Activated naive CD8-positive, alpha-beta T cell treated with anti-CD3 and anti-CD28 coated beads for 36 hours (primary cell): ENCODE results near the gene LAMA3. TPM values are rescaled to one million over a fixed set of nuclear protein-coding genes. Genes with fewer than 3 reads are reported as not detected.

ENCODE experiments used
- DNase-seq: peaks from one replicate; pipeline ENCODE4 v3.0.0; 2021
- H3K27ac Mint-ChIP-seq: one replicate; pipeline ENCODE4 v1.8.0; 2022; ENCODE audit warnings: mild to moderate bottlenecking, moderate library complexity, mixed read lengths
- H3K27me3 Mint-ChIP-seq: one replicate; pipeline ENCODE4 v1.8.0; 2022; ENCODE audit warnings: mild to moderate bottlenecking, mixed read lengths
- H3K36me3 Mint-ChIP-seq: one replicate; pipeline ENCODE4 v1.8.0; 2021; ENCODE audit warnings: mild to moderate bottlenecking, mixed read lengths
- H3K4me1 Mint-ChIP-seq: one replicate; pipeline ENCODE4 v1.8.0; 2021; ENCODE audit warnings: mixed read lengths
- H3K4me3 Mint-ChIP-seq: one replicate; pipeline ENCODE4 v1.8.0; 2022; ENCODE audit warnings: mild to moderate bottlenecking, moderate library complexity, mixed read lengths
- H3K9me3 Mint-ChIP-seq: one replicate; pipeline ENCODE4 v1.8.0; 2022; ENCODE audit warnings: mixed read lengths
- total RNA-seq, 2 experiments: library from RNA; stranded (reverse); gene quantifications; one replicate each; pipeline ENCODE4 v1.2.3, GENCODE V29; 2021

Gene LAMA3
- total RNA-seq, 2 experiments from 2014 or later: 0.31 to 0.42 TPM

DNA sequence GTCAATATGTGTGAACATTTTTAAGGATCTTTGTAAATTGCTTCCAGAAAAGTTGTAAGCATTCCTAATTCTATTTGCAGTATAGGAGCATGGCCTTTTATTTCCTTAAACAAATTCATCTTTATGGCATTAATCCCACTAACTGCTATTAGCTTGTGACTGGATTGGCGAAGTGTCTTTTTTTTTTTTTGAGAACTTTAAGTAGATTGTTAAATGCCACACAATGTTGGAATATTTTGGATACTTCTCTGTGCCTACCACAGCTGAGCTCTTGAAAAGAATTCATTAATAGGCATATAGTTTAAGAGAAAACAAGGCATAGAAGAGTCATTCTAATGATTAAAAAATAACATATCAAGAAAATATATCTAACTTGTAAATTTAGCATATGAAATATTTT is 129.7 kb downstream of the LAMA3 start:
- H3K27me3 Mint-ChIP-seq: no peaks in the 10 kb centered on the region
- no peaks in the 10 kb centered on the region for H3K36me3 Mint-ChIP-seq
- H3K4me1 Mint-ChIP-seq: no peaks in the 10 kb centered on the region
- H3K9me3 Mint-ChIP-seq: no peaks in the 10 kb centered on the region
- DNase-seq: no peak
- H3K4me3 Mint-ChIP-seq: no peak overlapping the region
- no peak overlapping the region for H3K27ac Mint-ChIP-seq

DNA sequence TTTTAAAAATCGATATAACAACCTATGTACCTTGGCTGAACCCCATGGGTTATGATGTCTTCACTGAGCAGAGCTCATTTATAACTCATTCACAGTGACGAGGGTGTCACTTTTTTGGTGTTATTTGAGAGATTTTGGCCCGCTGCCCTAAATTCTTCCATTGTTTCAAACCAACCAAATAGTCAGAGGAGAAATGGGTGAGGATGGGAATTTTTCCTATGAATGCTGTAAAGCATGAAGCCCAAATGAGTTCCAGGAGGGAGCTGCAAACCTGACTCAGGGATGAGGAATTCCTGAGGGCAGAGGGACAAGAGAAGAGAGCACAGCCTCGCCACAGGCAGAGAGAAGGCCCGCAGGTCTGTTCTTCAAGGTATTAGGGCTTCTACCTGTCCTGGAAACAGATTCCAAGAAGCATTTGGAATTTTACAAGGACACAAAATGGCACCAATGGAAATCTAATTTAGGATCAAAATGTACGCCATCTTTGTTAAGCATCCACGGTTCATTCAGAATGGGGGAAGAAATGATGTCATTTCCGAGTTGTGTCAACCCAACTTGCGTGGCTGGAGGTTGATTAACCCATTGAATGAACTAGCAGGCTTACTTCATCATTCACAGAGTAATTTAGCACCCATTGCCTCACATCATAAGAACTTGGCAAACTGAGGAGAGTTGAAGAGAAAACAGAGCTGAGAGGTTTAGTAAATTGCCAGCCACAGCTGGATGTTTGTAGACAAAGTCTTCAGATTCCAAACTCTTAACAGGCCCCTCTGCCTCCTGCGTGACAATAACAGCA is 133.5 kb downstream of the LAMA3 start:
- H3K27me3 Mint-ChIP-seq: no peaks in the 10 kb centered on the region
- peaks cover 24% of the 10 kb centered on the region for H3K4me1 Mint-ChIP-seq
- no peak for DNase-seq
- no peak overlapping the region for H3K4me3 Mint-ChIP-seq
- no peak overlapping the region for H3K27ac Mint-ChIP-seq
- H3K9me3 Mint-ChIP-seq: no peaks in the 10 kb centered on the region
- H3K36me3 Mint-ChIP-seq: no peaks in the 10 kb centered on the region

DNA sequence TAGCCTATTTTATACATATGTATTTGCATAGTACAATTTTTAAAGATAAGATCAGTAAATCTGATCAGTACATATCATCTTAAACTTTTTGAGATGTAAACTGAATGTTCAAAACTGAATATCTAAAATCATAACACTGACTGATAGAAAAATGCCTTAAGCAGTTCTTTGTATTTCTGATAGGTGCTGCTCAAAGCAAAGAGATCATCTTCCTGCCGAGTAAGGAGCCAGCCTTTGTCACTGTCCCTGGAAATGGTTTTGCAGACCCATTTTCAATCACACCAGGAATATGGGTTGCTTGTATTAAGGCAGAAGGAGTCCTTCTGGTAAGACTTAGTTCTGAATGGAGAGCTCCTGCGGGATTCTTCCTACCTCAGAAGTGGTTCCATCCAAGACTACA is 135.0 kb downstream of the LAMA3 start:
- Mint-ChIP-seq H3K36me3 (no peaks in the 10 kb centered on the region), H3K9me3 (no peaks in the 10 kb centered on the region), H3K27me3 (no peaks in the 10 kb centered on the region), H3K4me3 (no peak overlapping the region), H3K4me1 (peaks cover 34% of the 10 kb centered on the region), H3K27ac (no peak overlapping the region)
- no peak for DNase-seq

DNA sequence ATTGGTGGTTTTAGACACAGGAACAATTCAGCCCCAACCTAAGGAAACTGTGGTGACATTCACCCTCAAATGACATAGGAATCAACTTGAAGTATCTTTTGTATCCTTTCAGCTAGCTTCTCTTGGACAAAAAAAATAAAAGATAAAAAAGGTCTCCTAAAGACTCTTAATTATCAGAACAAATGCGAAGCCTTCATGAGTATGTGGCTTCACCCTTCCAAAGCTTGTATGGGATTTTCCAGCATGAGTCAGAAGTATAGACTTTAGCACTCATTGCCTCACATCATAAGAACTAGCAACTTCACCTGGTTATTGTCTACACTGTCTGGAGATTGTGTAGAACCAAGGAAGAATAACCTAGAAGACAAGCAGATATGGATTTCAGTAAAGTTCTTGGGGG is 135.4 kb downstream of the LAMA3 start:
- H3K36me3 Mint-ChIP-seq: no peaks in the 10 kb centered on the region
- H3K9me3 Mint-ChIP-seq: no peaks in the 10 kb centered on the region
- H3K4me1 Mint-ChIP-seq: peaks cover 35% of the 10 kb centered on the region
- no peak for DNase-seq
- H3K4me3 Mint-ChIP-seq: no peak overlapping the region
- H3K27ac Mint-ChIP-seq: no peak overlapping the region
- H3K27me3 Mint-ChIP-seq: no peaks in the 10 kb centered on the region

DNA sequence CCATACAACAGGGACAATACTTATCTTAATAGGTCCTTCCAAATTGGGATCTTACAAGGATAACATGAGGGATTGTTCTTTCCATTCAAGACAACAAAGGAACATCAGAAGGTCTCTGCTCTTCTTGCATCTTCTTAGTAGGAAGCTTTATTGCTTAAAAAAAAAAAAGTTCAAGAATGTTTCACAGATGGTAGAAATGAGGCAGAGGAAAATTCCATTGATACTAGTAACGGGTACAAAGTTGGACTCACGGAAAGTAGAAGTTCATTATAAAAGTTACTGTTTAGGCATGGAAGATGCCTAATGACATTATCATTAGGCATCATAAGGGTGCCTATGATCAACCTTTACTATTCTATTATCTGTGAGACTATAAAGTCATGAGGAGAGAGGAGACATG is 136.2 kb downstream of the LAMA3 start:
- no peak overlapping the region for H3K4me3 Mint-ChIP-seq
- H3K27ac Mint-ChIP-seq: no peak overlapping the region

DNA sequence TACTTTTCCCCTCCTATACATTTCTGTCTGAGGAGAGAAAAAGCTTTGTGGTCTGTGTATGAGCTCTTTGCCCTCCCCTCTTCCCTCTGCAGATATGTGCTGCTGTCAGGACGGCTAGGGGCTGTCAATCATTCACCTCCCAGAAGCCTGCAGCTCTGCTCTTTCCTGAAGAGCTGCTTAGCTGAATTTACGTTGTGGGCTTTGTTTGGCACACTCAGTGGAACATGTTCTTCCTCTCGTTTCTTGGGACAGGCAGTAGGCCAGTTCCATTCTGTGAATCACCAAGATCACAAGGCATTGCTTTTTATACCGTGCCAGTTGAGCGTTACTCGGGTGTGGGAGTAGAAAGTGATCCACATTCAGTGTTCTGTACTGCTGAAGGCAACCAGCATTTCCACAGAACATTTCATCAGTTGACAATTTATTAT is 136.7 kb downstream of the LAMA3 start:
- Mint-ChIP-seq H3K9me3 (no peaks in the 10 kb centered on the region), H3K27me3 (no peaks in the 10 kb centered on the region), H3K36me3 (no peaks in the 10 kb centered on the region), H3K4me1 (peaks cover 35% of the 10 kb centered on the region), H3K27ac (peak overlapping the region; percentile 10), H3K4me3 (no peak overlapping the region)
- DNase-seq: peak; percentile 15

More for the DNA sequence above, 136.2 kb downstream of the LAMA3 start:
- peaks cover 35% of the 10 kb centered on the region for H3K4me1 Mint-ChIP-seq
- no peak for DNase-seq
- no peaks in the 10 kb centered on the region for H3K27me3 Mint-ChIP-seq
- no peaks in the 10 kb centered on the region for H3K9me3 Mint-ChIP-seq
- no peaks in the 10 kb centered on the region for H3K36me3 Mint-ChIP-seq

DNA sequence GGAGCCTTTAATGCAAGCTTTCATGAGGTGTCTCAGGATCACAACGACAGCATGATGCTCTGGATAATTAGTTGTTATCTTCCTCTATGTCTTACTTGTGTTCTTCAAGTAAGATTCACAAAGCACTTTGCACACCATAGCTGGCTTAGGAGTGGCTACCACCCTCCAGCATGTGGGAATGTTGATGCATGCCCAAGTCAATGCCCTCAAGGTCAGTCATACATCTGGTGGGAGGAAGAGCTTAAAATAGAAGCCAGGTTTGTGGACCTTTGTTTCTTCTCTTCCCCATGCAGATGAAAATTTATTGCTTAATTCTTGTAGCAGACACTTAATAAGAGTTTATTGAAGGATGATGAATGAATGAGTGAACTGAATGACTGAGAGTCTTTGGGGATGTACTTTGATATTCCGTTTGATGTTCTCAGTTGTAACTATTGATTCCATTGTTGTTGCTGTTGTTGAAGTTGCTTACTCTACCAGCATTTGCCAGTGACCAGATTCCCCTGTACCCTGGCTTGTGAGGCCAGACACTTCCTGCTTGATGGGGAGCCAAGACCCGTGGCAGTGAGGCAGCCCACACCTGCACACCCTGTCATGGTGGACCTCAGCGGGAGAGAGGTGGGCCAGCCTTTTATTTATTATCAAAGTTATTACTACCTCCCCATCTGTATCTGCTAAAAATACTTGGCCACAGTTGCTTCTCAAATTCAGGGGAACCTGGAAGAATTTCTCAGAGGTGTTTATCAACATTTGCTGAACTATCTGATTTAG is 137.8 kb downstream of the LAMA3 start:
- Mint-ChIP-seq H3K27ac (no peak overlapping the region), H3K9me3 (no peaks in the 10 kb centered on the region), H3K36me3 (no peaks in the 10 kb centered on the region), H3K4me3 (no peak overlapping the region), H3K4me1 (peaks cover 35% of the 10 kb centered on the region), H3K27me3 (no peaks in the 10 kb centered on the region)
- DNase-seq: no peak

DNA sequence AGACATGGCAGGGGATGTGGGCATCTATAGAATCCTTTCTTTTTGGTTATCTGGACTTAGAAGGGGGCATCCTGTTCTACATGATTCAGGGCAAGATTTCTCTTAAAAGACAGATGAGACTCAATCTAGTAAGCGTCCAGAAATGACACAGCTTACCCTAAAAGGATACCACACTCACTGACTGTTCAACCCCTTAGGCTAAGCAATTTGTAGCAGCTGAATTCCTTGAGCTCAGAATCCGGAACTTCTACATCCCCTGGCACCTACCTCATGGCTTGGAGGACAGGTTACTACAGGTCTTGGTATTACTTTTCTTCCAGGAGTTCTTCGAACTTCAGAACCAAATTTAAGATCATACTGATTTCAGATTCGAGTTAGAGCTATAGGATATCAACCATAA is 138.4 kb downstream of the LAMA3 start:
- Mint-ChIP-seq H3K27ac (no peak overlapping the region), H3K4me1 (peaks cover 35% of the 10 kb centered on the region), H3K36me3 (no peaks in the 10 kb centered on the region), H3K4me3 (no peak overlapping the region), H3K27me3 (no peaks in the 10 kb centered on the region), H3K9me3 (no peaks in the 10 kb centered on the region)
- DNase-seq: no peak

DNA sequence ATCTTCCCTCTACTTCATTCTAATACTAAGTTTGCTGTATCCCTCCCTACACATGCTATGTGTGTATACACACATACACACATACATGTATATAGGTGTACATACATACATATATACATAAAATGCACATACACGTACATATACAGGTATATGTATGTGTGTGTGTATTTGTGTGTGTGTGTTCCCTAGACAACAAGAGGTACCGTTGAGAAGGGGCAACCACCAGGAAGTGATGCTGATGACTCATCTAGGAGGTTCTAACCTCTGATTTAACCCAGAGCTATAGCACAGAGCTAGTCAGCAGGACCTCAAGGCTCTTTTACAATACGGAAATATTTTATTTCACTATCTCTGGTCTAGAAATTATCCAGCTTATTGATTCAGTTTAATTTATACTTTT is 139.2 kb downstream of the LAMA3 start:
- peak; percentile 33 for DNase-seq
- Mint-ChIP-seq H3K4me3 (no peak overlapping the region), H3K9me3 (no peaks in the 10 kb centered on the region), H3K27ac (no peak overlapping the region), H3K27me3 (no peaks in the 10 kb centered on the region), H3K4me1 (peaks cover 35% of the 10 kb centered on the region), H3K36me3 (no peaks in the 10 kb centered on the region)

DNA sequence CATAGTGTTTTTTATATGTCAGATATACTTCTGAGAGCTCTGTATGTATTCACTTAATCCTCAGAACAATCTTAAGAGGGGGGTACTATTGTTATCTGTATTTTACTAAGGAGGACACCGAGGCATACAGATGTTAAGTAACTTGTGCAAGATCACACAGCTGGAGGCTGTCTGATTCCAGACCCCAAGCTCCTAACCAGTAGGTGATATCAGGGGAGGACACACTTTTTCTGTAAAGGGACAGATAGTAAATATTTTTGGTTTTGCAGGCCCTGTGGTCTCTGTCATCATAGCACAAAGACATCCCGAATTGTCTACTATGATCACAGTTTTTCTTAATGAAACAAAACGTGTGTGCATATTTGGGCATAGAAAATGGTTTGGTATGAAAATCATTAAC is 143.7 kb downstream of the LAMA3 start:
- H3K4me3 Mint-ChIP-seq: no peak overlapping the region
- H3K4me1 Mint-ChIP-seq: peaks cover 11% of the 10 kb centered on the region
- H3K27ac Mint-ChIP-seq: no peak overlapping the region
- no peak for DNase-seq
- no peaks in the 10 kb centered on the region for H3K36me3 Mint-ChIP-seq
- no peaks in the 10 kb centered on the region for H3K9me3 Mint-ChIP-seq
- no peaks in the 10 kb centered on the region for H3K27me3 Mint-ChIP-seq

DNA sequence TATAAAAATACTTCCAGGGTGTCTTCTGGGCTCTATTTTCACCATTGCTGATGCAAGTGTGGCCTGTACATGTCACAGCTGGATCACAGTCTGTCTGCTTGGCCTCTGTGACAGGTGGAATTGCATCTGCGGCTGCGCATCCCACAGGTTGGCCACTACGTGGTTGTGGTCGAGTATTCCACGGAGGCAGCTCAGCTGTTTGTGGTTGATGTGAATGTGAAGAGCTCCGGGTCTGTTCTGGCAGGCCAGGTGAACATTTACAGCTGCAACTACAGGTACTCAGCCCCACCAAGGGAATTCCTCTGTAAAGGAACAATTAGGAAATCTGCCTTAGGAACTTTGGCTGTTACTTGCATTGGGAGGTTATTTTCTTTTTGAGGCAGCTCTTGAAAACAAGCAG is 144.5 kb downstream of the LAMA3 start:
- Mint-ChIP-seq H3K4me1 (peaks cover 7% of the 10 kb centered on the region), H3K4me3 (no peak overlapping the region), H3K27ac (no peak overlapping the region), H3K27me3 (no peaks in the 10 kb centered on the region), H3K36me3 (no peaks in the 10 kb centered on the region), H3K9me3 (no peaks in the 10 kb centered on the region)
- no peak for DNase-seq

DNA sequence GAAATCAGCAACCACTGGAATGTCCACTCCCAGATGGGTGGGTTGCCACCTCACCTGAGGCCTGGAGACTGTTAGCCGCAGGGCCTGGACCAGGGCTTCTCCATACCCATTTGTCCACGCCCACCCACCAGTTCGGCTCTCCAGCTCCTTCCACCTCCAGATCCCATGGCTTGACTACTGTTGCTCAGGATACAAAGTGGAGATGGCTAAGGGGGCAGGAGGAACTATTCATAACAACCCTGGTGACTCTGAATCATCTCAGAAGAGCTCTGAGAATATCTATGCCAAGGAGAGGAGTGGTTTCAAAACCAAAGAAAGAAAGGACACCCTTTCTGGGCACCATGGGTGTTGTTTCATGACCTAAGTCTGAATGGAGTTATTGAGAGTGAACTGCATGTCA is 145.8 kb downstream of the LAMA3 start:
- Mint-ChIP-seq H3K9me3 (no peaks in the 10 kb centered on the region), H3K4me1 (peaks cover 6% of the 10 kb centered on the region), H3K27ac (no peak overlapping the region), H3K27me3 (no peaks in the 10 kb centered on the region), H3K4me3 (no peak overlapping the region), H3K36me3 (no peaks in the 10 kb centered on the region)
- DNase-seq: no peak

DNA sequence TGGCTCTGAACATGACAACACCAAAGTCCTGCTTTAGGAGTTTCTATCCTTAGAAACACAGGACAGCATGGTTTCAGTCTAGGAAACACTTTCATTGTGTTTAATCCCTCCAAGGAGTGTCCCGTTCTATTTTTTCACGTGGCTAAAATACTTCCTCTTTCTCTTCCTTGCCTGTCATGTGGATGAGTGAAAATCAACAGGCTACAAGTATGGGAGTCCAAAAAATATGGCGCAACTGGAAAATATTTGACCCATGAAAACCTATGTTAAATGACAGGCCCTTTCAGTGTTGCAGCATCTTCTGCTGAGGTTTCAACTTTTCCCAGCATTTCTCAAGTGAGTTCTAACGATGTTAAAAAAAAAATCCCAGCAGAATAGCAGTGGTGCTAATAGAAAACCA is 146.3 kb downstream of the LAMA3 start:
- H3K27me3 Mint-ChIP-seq: no peaks in the 10 kb centered on the region
- peaks cover 6% of the 10 kb centered on the region for H3K4me1 Mint-ChIP-seq
- no peak overlapping the region for H3K27ac Mint-ChIP-seq
- no peak for DNase-seq
- no peaks in the 10 kb centered on the region for H3K9me3 Mint-ChIP-seq
- no peak overlapping the region for H3K4me3 Mint-ChIP-seq
- no peaks in the 10 kb centered on the region for H3K36me3 Mint-ChIP-seq

DNA sequence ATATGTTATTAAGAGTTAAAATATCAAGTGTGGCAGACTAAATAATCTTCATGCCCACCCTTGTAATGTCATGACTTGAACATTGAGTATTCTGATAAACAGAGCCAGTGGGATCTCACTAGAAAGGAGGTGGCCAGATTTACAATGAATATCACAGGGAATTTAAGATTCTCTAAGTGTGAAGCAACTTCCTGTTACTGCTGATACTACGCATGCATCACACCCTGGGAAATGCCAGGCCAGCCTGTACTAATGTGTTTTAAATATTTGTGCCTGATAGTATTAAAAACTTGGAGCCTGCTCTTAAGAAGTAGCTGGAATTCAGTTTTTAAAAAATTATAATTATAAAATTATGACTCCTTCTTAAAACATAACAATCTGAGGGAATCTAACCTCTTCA is 148.3 kb downstream of the LAMA3 start:
- no peak overlapping the region for H3K4me3 Mint-ChIP-seq
- peaks cover 6% of the 10 kb centered on the region for H3K4me1 Mint-ChIP-seq
- no peak overlapping the region for H3K27ac Mint-ChIP-seq
- DNase-seq: no peak
- H3K27me3 Mint-ChIP-seq: no peaks in the 10 kb centered on the region
- no peaks in the 10 kb centered on the region for H3K9me3 Mint-ChIP-seq
- no peaks in the 10 kb centered on the region for H3K36me3 Mint-ChIP-seq

DNA sequence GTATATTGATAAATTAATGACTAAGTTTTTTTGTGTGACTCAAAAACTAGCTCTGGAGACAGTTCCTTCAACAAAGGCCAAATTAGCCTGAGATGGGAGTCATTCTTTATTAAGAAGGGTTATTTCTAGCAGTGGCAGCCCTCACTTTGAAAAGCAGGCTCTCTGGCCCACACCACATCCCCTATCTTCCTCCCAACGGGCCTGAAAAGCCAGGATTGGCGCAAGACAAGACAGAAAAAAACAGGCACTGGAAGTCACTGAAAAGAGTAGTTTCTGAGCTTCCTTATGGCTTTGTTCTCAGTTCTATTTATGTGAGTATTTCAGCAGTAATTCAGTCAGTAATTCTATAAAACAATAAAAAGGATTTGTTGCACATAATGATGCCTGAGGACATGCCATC is 149.0 kb downstream of the LAMA3 start:
- no peak for DNase-seq
- H3K4me1 Mint-ChIP-seq: peaks cover 6% of the 10 kb centered on the region
- no peaks in the 10 kb centered on the region for H3K27me3 Mint-ChIP-seq
- no peaks in the 10 kb centered on the region for H3K9me3 Mint-ChIP-seq
- no peak overlapping the region for H3K27ac Mint-ChIP-seq
- no peak overlapping the region for H3K4me3 Mint-ChIP-seq
- H3K36me3 Mint-ChIP-seq: no peaks in the 10 kb centered on the region
